Ishikawa (cell line): ENCODE measurements around the gene ADAMTS5.

Experiments used
- CEBPB ChIP-seq: IDR thresholded peaks from 2 replicates; pipeline ENCODE4 v1.6.1; 2012
- CREB1 ChIP-seq: IDR thresholded peaks from 2 replicates; pipeline ENCODE4 v1.6.1; 2012; ENCODE audit warnings: low read depth
- EGR1 ChIP-seq: IDR thresholded peaks from 2 replicates; pipeline ENCODE4 v1.6.1; 2012
- EP300 ChIP-seq: IDR thresholded peaks from 2 replicates; pipeline ENCODE4 v1.6.1; 2012; ENCODE audit warnings: borderline replicate concordance
- FOXM1 ChIP-seq: IDR thresholded peaks from 2 replicates; pipeline ENCODE4 v1.6.1; 2012; ENCODE audit warnings: low read depth, borderline replicate concordance
- NFIC ChIP-seq: IDR thresholded peaks from 2 replicates; pipeline ENCODE4 v1.6.1; 2012
- RAD21 ChIP-seq: IDR thresholded peaks from 2 replicates; pipeline ENCODE4 v1.6.1; 2012; ENCODE audit warnings: low read depth
- TAF1 ChIP-seq: IDR thresholded peaks from 2 replicates; pipeline ENCODE4 v1.6.1; 2012; ENCODE audit warnings: low read depth, mild to moderate bottlenecking
- TCF12 ChIP-seq: IDR thresholded peaks from 2 replicates; pipeline ENCODE4 v1.6.1; 2012; ENCODE audit warnings: low read depth
- TEAD4 ChIP-seq: IDR thresholded peaks from 2 replicates; pipeline ENCODE4 v1.6.1; 2012
- YY1 ChIP-seq: IDR thresholded peaks from 2 replicates; pipeline ENCODE4 v1.6.1; 2012; ENCODE audit warnings: low read depth
- ZBTB7A ChIP-seq: IDR thresholded peaks from 2 replicates; pipeline ENCODE4 v1.6.1; 2012; ENCODE audit warnings: low read depth
- TF ChIP-seq, protein P1 (sequence below): IDR thresholded peaks from 2 replicates; pipeline ENCODE4 v1.6.1; 2012; ENCODE audit warnings: low read depth, mild to moderate bottlenecking
- TF ChIP-seq, protein P2 (sequence below): IDR thresholded peaks from 2 replicates; pipeline ENCODE4 v1.6.1; 2012
- TF ChIP-seq, protein P3 (sequence below): IDR thresholded peaks from 2 replicates; pipeline ENCODE4 v1.6.1; 2012

Gene ADAMTS5

DNA sequence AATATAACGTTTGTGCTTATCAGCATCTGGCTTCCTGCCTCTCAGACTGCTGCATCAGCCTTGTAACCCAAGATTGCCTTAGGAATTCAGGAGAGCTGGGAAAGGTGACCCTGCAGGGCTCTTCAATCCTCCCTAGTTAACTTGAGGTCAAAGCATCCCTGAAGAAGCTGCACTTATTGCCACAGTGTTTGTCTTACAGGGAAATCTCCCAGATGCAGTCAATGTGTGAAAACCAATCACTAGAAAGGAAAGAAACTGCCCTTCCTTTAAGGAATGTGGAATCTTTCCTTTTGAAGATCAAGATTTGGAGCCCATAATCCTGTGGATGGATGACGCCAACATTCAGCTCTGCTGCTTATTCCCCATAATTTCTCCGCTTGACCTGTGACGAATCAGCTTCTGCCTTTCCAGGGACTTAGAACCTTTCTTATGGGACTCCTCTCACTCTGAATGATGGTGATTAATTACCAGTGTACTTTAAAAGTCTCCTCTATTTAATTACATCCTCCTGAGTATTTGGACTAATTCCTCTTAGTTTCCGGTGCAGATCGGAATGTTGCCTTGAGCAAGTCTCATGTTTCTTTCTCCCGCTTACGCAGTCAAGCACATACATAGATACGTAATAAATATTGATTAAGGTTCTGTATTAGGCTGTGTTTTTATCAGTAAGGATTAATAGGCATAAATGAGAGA is 14.4 kb downstream of the ADAMTS5 start:
- TF ChIP-seq RAD21: no peak
- TF ChIP-seq NFIC: no peak

- TF ChIP-seq CEBPB: no peak
- TF ChIP-seq EGR1: no peak
- TF ChIP-seq CREB1: no peak
- TF ChIP-seq ZBTB7A: no peak
- TF ChIP-seq NFIC: no peak
- TF ChIP-seq, protein P1, sequence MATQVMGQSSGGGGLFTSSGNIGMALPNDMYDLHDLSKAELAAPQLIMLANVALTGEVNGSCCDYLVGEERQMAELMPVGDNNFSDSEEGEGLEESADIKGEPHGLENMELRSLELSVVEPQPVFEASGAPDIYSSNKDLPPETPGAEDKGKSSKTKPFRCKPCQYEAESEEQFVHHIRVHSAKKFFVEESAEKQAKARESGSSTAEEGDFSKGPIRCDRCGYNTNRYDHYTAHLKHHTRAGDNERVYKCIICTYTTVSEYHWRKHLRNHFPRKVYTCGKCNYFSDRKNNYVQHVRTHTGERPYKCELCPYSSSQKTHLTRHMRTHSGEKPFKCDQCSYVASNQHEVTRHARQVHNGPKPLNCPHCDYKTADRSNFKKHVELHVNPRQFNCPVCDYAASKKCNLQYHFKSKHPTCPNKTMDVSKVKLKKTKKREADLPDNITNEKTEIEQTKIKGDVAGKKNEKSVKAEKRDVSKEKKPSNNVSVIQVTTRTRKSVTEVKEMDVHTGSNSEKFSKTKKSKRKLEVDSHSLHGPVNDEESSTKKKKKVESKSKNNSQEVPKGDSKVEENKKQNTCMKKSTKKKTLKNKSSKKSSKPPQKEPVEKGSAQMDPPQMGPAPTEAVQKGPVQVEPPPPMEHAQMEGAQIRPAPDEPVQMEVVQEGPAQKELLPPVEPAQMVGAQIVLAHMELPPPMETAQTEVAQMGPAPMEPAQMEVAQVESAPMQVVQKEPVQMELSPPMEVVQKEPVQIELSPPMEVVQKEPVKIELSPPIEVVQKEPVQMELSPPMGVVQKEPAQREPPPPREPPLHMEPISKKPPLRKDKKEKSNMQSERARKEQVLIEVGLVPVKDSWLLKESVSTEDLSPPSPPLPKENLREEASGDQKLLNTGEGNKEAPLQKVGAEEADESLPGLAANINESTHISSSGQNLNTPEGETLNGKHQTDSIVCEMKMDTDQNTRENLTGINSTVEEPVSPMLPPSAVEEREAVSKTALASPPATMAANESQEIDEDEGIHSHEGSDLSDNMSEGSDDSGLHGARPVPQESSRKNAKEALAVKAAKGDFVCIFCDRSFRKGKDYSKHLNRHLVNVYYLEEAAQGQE: no peak
- TF ChIP-seq TAF1: no peak
- TF ChIP-seq, protein P2, sequence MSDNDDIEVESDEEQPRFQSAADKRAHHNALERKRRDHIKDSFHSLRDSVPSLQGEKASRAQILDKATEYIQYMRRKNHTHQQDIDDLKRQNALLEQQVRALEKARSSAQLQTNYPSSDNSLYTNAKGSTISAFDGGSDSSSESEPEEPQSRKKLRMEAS: no peak
- TF ChIP-seq YY1: no peak
- TF ChIP-seq TEAD4: no peak
- no peak for TF ChIP-seq EP300
- TF ChIP-seq TCF12: no peak
- TF ChIP-seq FOXM1: no peak
- TF ChIP-seq RAD21: no peak
- TF ChIP-seq, protein P3, sequence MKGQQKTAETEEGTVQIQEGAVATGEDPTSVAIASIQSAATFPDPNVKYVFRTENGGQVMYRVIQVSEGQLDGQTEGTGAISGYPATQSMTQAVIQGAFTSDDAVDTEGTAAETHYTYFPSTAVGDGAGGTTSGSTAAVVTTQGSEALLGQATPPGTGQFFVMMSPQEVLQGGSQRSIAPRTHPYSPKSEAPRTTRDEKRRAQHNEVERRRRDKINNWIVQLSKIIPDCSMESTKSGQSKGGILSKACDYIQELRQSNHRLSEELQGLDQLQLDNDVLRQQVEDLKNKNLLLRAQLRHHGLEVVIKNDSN: no peak
These were observed 17.1 kb downstream of the ADAMTS5 start for GRCh38 chr21:26949830-26950229.

- TF ChIP-seq RAD21 (no peak), TAF1 (no peak), NFIC (no peak), EP300 (no peak), CREB1 (no peak), FOXM1 (no peak), CEBPB (no peak)
- TF ChIP-seq, protein P1: no peak
- TF ChIP-seq, protein P2: no peak
These were observed 18.7 kb downstream of the ADAMTS5 start for GRCh38 chr21:26948194-26948593.

DNA sequence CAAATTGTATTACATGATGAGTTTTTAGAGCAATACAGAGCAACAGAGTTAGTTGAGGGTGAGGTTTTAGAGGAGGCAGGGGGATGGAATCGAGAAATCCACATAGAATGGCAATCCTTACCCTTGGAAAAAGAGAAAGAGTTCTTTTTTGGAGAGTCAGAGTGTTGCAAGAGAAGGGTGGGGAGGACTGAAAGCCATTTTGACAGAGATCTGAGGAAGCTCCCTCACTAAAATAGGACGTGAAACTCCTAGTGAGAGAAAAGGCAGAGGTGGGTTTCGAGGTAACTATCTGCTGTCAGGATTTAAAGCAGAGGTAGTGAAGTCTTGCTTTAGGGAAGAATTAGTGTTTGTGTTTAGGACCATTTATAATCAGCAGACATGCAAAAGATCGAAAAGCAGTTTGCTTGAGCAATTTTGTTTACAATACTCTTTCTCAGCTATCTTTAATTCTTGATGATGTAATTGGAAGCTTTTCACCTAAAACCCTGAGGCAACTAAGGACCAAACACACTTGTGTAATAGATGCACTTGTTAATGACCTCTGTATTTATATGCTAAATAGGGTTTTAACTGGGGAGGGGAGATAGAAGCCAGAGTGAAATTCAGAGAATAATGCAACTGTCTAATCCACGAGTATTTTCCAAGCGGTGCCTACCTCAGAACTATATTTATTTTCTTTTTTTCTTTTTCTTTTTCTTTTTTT is 20.0 kb downstream of the ADAMTS5 start:
- TF ChIP-seq FOXM1 (no peak), CREB1 (no peak), CEBPB (no peak), EP300 (no peak), YY1 (no peak), NFIC (no peak), TAF1 (no peak), ZBTB7A (no peak), EGR1 (no peak), RAD21 (no peak)
- TF ChIP-seq, protein P2: no peak
- TF ChIP-seq, protein P1: no peak
- TF ChIP-seq, protein P3: no peak
